Measurements from ENCODE around the gene DPYSL3.

DNA sequence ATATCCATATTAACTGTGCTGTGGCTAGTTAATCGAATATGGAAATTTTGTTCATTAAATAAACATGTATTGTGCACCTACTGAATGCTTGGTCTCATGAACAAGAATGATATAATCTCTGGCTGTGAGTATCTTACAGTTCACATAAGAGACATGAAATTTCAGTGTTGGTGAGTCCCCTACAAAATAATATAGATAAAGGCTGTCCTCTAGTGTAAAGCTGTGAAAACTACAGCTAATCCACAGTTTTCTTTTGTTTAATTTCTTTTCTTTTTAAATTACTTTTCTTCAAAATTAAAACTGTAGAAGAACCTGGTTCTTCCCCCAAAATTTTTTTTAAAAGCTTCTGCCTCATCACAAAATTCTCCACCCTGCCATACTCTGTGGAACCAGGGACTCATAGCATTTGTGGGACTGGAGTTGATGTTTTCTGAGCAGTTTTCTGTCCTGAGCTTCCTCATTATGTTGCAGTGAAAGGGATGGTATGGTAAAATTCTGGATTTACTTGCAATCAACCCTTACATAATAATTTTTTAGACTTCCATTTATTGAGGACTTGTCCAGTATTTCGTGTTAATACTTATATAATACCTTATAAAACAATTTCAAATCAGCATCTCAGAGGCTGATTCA is 140.0 kb downstream of the DPYSL3 start:
- TF ChIP-seq CTCF (IDR thresholded peaks at IDR 0.05 in 2 of 3, conservative IDR thresholded peaks at IDR 0.05 in 1 of 3; ENCODE audit: borderline replicate concordance in 1 of 3, insufficient read depth in 1 of 3, low read depth in 2 of 3, low read length in 2 of 3) (peak; percentile 44 to 74 (median 70); a peak in 5 of 6 replicates), EZH2 (IDR thresholded peaks at IDR 0.05) (no peak), EGR1 (IDR thresholded peaks at IDR 0.05; ENCODE audit: low read depth) (no peak), POLR2A (IDR thresholded peaks at IDR 0.05; ENCODE audit: borderline replicate concordance, extremely low read depth, insufficient read depth, insufficient read length) (no peak), EZH2phosphoT487 (IDR thresholded peaks at IDR 0.05; ENCODE audit: borderline replicate concordance) (no peak)
